ENCODE measurements around the gene FHIT. TPM values are rescaled to one million over a fixed set of nuclear protein-coding genes. Genes with fewer than 3 reads are reported as not detected.
A peak's percentile ranks its signal among the peaks of the same experiment; 100 is the strongest.
"Not testable (repeated sequence)": the region's sequence is repeated elsewhere in the genome, so short reads cannot be mapped to it uniquely, and the experiment has no call there.

Gene FHIT
- polyA plus RNA-seq, 3 donors, result 25.7 to 31.0 (median 25.7) TPM

DNA sequence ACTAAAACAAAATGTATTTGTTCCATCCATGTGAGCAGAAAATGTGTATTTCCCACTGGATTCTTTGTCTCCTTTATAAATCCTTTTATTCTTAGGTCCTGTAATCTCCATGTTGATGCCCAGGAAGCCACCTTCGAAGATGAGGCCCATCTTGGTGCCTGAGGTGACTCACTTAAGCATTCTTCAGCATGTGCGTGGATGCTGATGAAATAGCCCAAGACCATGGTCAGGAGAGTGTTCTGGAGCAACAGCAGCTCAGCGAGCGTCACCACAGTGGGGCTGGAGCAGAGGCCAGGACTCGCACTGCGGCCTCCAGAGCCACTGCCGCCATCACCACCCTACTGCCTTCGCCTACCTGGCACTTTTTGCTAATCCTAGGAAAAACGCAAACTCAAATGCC lies 520.9 kb downstream of the FHIT start:
- no peak for DNase-seq (ENCODE audit: extremely low read depth in 1 of 11, low read depth in 9 of 11, low spot score in 4 of 11)

DNA sequence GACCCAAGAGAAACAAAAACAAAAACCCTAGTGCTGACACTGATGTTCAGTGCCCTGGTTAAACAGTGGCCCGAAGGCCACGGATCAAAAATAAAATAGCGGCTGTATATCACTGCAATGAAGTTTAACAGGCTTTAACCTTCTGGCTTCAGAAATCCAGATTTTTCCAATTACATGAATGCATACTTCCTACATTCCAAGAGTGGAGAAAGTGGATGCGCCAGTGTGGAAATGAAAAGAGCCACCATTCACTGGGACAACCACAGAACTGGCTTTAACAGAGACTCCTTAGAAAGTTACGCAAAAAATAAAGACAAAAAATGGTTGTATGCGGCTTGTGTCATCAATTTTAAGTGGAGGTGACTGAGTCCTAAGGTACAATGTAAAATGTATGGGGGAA lies 522.2 kb downstream of the FHIT start:
- no peak for DNase-seq (ENCODE audit: extremely low read depth in 1 of 11, low read depth in 9 of 11, low spot score in 4 of 11)

DNA sequence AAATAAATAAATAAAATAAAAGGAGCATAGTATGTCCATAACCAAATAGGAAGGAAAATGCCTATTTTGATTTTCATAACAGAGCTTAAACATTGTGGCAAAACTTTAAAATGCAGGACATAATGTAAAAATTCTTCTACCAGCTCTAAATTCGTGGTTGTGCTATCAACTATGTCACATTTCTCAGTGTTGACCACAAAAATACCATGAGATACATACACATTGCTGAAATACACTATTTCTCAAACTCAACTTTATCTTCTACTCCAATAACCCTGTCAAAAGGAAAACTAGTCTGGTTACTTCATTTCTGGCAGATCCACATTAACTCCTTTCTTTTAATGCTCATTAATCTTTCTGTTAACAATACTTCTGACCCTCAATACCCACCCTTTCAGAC lies 523.2 kb downstream of the FHIT start:
- DNase-seq (ENCODE audit: extremely low read depth in 1 of 11, low read depth in 9 of 11, low spot score in 4 of 11), result no peak

DNA sequence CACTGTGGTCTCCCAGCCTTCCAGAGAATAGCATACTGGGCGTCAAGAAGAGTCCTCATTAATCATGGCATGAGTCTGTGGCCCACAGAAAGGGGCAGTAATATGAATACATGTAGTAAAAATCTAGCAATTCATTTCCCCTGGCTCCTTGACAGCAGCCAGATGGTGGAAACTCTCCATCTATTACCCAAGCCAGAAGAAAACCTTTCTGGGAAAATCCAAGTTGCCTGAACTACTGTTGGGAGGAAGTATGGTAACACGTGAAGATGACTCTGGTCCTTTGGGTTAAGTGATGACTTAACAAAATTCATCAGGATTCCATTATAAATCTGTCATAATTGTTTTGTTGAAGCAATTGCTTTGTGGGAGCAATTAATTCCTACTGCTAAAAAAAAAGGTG lies 530.5 kb downstream of the FHIT start:
- DNase-seq (ENCODE audit: extremely low read depth in 1 of 11, low read depth in 9 of 11, low spot score in 4 of 11), result no peak

DNA sequence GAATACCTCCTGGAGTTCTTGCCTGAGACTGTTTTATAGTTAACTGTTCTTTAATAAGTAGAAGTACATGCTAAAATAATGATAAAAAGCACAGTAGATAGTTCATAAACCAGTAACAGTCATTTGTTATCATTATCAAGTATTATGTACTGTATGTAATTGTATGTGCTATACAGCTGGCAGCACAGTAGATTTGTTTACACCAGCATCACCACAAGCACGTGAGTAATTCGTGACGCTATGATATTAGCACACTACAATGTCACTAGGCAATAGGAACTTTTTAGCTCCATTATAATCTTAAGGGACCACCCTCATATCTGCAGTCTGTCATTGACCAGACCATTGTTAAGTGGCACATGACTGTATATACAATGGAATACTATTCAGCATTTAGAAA lies 534.7 kb downstream of the FHIT start:
- DNase-seq (ENCODE audit: extremely low read depth in 1 of 11, low read depth in 9 of 11, low spot score in 4 of 11), result no peak

DNA sequence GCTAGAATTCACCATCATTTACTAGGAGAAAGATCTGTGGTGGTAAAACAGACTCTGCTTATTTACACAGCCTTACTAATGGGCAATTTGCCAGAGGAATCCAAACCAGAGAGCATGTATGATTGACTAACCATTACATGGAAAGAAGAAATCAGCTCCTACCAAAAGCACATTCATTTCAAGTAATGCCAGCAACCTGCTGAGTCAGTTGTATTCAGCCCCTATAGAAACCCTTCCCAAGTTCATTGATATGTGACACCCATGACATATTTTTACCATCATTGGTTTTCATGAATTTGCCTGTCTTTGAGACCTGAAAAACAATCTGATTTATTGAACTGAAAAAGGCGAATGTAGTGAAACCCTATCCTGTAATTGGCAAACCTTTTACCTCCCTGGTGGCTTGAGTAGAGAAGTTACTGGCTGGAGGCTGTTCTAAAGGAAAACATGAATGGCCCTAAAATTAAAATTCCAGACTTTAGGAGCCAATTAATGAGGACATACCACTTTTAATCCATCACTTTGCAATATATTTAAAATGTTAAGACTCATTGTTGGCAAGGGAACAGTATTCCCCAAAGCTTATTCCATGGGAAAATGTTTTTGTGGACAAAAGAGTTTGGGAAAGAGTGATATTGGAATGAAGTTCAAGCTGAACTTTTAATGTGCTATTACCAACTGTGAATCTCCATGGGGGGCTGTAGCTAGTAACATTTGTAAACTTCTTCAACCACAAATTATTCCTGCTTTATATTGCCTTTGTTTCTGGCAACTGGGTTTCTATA lies 542.9 kb downstream of the FHIT start:
- peak in 1 of 11 donors; percentile 5 for DNase-seq (ENCODE audit: extremely low read depth in 1 of 11, low read depth in 9 of 11, low spot score in 4 of 11)

DNA sequence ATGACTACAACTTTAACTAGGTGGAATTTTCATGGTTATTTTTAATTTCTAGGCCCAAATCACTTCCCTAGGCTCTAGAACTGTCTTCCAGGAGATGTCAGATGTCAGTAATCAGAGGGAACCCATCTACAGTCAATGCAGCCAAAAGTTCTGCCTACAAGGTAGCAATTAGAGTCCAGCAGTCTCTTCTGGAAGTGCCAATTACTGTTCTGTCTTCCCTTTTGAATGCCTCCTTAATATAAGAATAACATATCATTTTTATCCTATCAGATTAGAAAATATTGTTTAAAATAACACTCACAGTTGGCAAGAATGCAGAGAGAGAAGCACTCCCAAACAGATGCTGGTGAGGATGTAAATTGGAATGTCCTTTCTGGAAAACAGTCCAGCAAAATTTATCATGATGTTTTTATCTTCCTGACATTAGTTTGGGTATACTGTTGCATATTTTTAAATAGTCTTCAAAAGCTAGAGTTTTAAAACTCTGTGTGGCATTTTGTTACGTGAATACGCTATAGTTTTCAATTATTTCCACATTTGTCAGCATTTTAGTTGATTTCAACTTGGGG lies 543.7 kb downstream of the FHIT start:
- no peak for DNase-seq (ENCODE audit: extremely low read depth in 1 of 11, low read depth in 9 of 11, low spot score in 4 of 11)

DNA sequence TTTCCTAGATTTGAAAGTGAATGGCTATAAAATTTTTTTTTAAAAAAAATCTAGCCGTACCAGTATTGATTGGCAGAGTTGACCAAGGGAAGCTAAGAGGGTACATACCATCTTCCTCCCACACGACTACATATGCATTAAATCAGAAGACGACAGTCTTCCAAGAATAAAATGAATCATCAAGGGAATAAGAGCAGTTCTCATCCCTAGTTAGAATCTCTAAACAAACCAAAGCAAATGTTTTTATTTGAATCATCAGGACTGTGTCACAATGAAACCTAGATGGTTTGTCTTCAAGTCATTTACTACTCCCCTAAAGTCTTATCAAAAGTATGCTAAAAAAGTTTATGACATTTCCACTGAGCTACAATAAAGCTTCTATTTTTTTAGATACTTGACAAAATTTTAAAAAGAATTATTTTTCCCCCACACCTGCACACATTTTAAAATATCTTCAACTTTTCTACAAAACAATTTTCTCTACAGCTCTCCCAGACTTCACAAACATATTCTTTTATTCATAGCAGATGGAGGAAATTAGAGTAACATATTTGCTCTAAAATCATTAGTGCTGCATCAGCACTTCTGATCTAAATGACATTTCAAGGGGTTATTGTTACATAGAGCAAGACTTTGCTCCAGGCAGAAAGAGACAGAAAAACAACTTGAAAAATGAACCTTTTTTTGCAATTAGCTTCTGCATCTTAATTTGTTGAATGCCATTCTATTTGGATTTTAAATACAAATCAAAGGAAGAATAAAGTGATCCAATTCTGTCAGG lies 547.1 kb downstream of the FHIT start:
- DNase-seq (ENCODE audit: extremely low read depth in 1 of 11, low read depth in 9 of 11, low spot score in 4 of 11), result no peak

DNA sequence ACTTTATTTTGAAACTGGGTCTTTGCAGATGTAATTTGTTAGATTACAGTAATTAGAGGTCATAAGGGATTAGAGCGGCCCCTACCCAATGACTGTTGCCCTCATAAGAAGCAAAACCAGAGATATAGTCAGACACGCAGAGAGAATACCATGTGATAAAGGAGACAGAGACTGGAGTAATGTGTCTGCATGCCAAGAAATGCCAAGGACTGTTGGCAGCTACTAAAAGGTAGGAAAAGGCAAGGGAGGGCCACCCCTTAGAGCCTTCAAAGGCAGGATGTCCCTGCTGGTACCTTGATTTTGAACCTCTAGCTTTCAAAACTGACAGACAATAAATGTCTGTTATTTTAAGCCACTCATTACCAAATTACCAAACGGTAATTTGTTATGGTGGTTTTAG lies 548.2 kb downstream of the FHIT start:
- DNase-seq (ENCODE audit: extremely low read depth in 1 of 11, low read depth in 9 of 11, low spot score in 4 of 11), result no peak

DNA sequence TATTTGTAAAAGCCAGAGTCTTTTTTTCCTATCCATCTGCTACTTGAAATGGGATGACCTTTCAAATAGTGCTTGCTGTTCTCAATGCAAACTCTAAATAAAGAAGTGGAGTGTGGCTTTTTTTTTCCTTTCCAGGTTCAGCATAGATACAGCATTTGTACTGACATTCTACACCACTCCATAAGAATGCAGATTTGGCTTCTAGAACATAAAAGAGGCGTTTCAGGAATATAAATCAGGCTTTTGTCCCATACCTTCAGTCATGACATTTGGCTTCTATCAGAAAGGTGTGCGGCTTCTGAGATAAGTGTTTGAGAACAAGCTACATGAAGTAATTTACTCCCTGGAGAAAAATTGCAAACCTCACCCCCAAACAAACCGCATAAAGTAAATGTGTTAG lies 553.1 kb downstream of the FHIT start:
- no peak for DNase-seq (ENCODE audit: extremely low read depth in 1 of 11, low read depth in 9 of 11, low spot score in 4 of 11)

DNA sequence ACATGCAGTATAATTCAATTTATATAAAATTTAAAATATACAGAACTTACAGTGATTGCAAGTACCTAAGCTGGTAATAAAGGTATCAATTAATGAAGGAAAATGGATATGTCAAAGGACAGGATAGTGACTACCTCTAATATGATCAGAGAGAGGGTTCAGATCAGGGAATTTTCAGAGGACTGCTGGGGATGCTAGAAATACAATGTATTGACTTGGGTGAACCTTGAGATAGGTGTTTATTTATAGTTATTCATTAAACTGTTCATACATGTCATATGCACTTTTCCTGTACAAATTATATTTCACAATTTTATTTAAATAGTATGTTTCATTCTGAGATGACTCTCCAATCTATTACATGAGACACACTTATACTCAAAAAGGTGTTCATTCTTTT lies 554.1 kb downstream of the FHIT start:
- DNase-seq (ENCODE audit: extremely low read depth in 1 of 11, low read depth in 9 of 11, low spot score in 4 of 11), result no peak

DNA sequence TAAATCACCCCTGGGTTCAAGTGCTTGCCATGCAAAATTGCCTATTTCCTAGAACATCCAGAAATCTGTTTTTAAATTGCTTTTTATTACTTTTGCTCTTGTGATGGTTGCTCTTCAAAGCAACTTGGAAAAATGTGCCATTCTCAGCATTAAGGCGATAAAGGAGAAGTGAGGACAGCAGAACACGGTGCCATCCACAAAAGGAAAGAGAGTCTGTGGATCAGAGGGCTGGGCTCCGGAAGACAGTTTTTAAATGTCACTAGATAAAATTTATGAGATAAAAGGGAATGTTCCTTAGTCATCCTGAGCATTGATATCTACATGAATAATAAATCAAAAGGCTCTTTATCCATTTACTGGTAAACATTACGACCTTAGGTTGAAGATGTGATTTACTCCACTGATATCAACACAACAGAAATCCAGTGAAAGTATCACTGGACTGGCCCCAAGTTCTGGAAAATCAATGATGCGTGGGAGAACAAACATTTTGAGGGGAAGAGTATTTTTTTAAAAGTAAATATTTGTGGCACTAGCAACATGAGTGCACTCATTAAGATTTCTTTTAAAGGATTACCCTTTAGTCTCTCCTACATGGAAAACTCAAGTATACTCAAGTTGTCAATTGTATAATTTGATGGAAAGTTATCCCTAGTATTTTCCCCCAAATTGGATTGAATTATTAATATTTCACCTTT lies 554.7 kb downstream of the FHIT start:
- DNase-seq (ENCODE audit: extremely low read depth in 1 of 11, low read depth in 9 of 11, low spot score in 4 of 11), result no peak

DNA sequence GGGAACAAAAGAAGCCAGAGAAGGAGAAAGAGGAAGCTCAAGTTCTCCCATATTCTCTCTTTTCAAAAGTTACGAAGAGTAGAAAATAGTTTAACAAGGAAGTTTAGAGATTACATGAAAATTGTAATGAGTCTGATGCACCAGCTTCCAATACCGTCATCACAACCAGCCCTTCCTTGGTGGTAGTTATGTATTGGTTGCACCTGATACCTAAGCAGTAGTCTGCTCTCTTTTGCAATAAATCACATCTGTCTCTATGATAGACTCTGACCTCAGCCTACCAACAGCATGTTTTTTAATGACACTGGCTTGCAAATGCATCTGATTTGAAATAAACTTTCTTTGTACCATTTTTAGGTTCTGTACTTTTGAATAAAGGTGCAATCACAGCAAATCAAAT lies 575.8 kb downstream of the FHIT start:
- DNase-seq (ENCODE audit: extremely low read depth in 1 of 11, low read depth in 9 of 11, low spot score in 4 of 11), result no peak

DNA sequence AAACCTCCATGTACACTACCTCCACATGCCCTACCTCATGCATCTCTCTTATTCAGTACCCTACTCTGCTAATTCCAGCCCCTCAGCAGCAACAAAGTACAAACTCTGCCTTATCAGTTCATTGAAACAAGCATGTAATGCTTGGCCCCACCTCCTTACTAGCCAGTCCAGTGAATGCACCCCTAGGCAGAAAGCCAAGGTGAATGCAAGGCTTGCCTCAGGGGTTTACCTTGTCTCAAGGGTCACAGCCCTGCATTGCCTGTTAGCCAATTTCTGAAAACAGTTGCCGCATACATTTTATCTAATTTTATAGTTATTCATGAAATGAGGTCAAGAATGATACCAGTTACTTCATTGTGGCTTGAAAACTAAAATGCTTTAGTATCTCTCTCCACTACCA lies 576.4 kb downstream of the FHIT start:
- no peak for DNase-seq (ENCODE audit: extremely low read depth in 1 of 11, low read depth in 9 of 11, low spot score in 4 of 11)

DNA sequence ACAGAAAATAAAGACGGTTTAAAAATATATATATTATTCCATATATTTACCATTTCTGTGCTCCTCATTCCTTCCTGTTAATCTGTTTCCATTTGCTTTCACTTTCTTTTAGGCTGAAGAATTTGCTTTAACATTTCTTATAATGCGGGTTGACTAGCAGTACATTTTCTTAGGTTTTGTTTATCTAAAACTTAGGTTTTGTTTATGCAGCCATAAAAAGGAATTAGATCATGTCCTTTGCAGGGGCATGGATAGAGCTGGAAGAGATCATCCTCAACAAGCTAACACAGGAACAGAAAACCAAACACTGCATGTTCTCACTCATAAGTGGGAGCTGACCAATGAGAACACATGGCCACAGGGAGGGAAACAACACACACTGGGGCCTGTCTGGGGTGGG lies 578.1 kb downstream of the FHIT start:
- no peak for DNase-seq (ENCODE audit: extremely low read depth in 1 of 11, low read depth in 9 of 11, low spot score in 4 of 11)

DNA sequence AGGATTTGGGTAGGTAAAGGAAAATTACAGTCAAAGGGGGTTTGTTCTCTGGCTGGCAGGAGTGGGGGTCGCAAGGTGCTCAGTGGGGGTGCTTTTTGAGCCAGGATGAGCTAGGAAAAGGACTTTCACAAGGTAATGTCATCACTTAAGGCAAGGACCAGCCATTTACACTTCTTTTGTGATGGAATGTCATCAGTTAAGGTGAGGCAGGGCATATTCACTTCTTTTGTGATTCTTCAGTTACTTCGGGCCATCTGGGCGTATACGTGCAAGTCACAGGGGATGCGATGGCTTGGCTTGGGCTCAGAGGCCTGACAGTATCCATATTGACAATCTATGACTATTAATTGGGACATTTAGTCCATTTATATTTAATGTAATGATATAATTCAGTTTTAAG lies 578.9 kb downstream of the FHIT start:
- not testable (repeated sequence) for DNase-seq (ENCODE audit: extremely low read depth in 1 of 11, low read depth in 9 of 11, low spot score in 4 of 11)

DNA sequence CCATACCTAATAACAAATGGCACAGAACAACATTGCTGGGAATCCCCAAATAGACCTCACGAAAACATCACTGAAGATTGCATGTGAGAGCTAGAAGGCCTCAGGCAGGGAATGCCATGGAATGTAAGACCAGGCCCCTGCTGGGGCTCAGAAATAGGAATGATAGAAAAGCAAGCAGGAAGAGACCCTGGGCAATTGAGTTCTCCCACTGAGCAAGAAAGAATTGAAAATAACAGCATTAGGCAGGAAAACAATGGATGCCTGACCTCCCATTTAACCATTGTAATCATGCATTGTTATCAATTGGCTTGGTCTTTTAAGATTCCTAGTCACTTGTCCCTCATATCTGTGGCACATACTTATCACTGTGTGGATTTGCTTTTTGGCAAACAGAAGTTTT lies 581.6 kb downstream of the FHIT start:
- no peak for DNase-seq (ENCODE audit: extremely low read depth in 1 of 11, low read depth in 9 of 11, low spot score in 4 of 11)

DNA sequence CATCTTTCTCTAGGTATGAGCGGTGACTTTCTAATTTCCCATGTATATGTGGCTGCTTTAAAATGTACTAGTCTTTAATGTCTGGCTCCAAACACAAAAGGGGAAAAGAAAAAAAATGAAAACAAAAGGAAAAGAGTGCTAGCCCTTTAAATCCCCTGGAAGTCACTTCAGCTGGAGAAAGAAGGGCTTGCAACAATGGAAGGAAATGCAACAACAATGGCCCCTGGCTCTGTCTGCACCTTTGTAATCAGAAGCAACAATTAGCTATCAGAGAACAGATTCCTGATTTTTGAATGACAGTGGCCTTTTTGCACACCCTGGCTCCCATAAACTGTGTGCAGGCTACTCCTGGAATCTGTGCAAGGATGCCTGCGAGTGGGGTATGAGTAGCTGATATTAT lies 591.2 kb downstream of the FHIT start:
- DNase-seq (ENCODE audit: extremely low read depth in 1 of 11, low read depth in 9 of 11, low spot score in 4 of 11), result no peak

DNA sequence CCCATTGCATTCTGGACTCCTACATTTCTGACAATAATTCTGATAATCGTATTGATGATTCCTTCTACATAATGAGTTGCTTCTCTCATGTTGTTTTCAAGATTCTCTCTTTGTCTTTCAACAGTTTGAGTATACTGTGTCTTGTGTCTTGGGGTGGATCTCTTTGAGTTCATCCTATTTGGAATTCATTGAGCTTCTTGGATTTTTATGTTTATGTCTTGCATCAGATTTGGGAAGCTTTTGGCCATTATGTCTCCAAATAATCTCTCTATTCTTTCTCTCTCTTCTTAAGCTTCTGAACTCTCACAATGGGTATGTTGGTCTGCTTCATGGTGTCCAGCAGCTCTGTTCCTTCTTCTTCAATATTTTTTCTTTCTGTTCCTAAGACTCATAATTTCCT lies 592.2 kb downstream of the FHIT start:
- DNase-seq (ENCODE audit: extremely low read depth in 1 of 11, low read depth in 9 of 11, low spot score in 4 of 11), result no peak

DNA sequence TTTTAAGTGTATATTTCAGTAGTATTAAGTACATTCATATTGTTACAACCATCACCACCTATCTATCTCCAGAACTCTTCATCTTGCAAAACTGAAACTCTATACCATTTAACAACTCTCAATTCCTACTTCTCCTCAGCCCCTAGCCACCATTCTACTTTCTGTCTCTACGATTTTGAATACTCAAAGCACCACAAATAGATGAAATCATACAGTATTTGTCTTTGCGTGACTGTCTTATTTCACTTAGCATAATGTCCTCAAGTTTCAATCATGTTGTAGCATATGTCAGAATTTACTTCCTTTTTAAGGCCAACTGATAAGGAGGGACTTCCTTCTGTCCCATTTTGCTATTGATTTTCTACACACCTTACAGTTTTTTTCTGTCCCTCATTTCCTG lies 593.3 kb downstream of the FHIT start:
- DNase-seq (ENCODE audit: extremely low read depth in 1 of 11, low read depth in 9 of 11, low spot score in 4 of 11), result no peak
